Measurements from ENCODE around the gene VPS52.
"Not testable (repeated sequence)": the region's sequence is repeated elsewhere in the genome, so short reads cannot be mapped to it uniquely, and the experiment has no call there.

Gene VPS52

DNA sequence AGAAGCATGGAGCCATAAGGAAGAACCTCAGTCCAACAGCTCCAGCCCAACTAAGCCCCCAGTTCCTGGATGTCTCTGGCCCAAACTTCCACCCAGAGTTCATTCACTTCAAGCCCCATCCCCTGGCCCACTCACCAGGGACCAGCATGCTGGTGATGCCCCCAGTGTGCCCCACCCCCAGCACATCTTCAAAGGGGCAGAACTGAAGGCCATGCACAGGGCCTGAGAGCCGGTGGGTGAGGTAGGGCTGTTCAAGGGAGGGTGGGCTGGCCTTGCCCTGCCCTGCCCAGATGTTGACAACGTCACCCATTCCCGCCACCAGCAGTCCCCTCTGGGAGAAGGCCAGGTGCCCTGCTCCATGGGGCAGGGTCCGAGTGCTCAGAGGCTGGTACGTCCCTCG lies 8.9 kb upstream of the VPS52 start:
- in situ Hi-C loops (cut with MboI; ENCODE audit: low sequenced_read_pairs), result no loop called here

DNA sequence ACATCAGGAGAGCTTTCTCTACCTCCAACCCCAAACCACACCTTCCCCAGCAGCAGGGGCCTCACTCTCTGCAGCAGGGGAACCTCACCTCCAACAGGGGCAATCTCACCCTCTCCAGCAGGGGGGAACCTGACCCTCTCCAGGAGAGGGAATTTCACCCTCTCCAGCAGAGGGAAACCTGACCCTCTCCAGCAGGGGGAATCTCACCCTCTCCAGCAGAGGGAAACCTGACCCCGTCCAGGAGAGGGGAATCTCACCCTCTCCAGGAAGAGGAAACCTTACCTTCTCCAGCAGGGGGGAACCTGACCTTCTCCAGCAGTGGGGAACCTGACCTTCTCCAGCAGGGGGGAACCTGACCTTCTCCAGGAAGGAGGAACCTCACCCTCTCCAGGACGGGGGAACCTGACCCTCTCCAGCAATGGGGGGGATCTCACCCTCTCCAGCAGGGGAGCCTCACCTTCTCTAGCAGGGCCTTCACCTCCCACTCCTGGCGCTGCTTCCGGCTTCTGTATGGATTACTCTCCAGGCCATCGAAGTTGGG lies 8.4 kb upstream of the VPS52 start:
- in situ Hi-C loops (cut with MboI; ENCODE audit: low sequenced_read_pairs), result no loop called here

DNA sequence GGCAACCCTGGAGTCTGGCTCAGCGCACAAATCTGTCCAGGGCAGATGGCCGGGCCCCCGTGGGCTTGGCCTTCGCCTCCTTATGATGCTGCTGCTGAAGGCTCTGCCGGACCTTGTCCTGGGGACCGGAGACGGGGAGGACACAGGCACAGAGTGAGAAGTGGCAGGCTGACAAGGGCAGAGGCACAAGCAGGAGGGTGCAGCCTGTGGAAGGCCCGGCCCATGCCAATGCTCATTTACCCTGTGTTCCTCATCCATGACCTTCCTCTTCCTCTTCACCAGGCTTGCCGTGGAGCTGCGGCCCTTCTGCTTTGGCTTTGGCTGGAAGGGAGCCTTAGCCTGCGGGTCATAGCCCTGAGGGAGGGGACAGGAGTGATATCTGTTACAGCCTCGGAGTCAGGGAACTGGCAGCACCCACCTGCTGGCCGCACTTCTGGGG lies 7.6 kb upstream of the VPS52 start:
- in situ Hi-C loops (cut with MboI; ENCODE audit: low sequenced_read_pairs), result no loop called here

DNA sequence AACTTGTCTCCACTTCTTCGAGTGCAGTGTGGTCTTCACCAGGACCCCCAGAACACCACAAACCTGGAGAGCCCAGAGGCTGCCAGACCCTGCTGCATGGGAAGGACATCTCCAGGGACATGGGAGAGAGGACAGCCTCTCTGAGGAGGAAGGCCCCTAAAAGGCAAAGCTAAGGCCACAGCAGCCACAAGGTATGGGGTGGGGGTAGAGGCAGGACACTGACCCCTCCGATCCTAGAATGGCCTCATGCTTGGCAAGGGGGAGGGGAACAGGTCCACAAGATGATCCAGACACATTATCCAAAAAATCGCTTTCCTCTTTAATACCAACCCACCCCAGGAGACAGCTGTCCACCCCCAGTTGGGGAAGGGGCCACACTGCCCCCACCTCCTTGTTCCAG lies 7.1 kb upstream of the VPS52 start:
- in situ Hi-C loops (cut with MboI; ENCODE audit: low sequenced_read_pairs), result no loop called here

DNA sequence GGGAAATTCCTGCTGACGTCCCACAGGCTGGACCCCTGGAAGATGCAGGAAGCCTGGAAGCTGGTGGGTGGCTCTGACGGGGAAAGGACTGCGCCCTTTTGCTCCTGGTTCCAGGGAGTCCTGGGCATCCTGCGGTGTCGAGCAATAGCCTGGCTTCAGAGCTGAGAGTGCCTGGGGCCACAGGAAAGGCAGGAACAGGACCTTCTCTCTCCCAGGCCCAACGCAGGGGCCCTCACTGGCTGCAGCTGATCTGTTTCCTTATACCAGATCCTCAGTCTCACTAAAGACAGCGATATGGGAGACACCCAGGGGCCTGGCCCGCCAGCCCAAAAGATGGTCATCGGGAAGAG lies 6.7 kb upstream of the VPS52 start:
- in situ Hi-C loops (cut with MboI; ENCODE audit: low sequenced_read_pairs), result no loop called here

DNA sequence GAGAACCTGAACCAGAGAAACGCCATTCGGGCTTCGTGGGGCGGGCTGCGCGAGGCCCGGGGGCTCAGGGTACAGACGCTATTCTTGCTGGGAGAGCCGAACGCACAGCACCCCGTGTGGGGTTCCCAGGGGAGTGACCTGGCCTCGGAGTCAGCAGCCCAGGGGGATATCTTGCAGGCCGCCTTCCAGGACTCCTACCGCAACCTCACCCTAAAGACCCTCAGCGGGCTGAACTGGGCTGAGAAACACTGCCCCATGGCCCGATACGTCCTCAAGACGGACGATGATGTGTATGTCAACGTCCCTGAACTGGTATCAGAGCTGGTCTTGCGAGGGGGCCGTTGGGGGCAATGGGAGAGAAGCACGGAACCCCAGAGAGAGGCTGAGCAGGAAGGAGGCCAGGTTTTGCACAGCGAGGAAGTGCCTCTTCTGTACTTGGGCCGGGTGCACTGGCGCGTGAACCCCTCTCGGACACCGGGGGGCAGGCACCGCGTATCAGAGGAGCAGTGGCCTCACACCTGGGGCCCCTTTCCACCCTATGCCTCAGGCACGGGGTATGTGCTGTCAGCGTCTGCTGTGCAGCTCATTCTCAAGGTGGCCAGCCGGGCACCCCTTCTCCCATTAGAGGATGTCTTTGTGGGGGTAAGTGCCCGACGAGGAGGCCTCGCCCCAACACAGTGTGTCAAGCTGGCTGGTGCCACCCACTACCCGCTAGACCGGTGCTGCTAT lies 6.2 kb upstream of the VPS52 start:
- in situ Hi-C loops (cut with MboI; ENCODE audit: low sequenced_read_pairs), result no loop called here

DNA sequence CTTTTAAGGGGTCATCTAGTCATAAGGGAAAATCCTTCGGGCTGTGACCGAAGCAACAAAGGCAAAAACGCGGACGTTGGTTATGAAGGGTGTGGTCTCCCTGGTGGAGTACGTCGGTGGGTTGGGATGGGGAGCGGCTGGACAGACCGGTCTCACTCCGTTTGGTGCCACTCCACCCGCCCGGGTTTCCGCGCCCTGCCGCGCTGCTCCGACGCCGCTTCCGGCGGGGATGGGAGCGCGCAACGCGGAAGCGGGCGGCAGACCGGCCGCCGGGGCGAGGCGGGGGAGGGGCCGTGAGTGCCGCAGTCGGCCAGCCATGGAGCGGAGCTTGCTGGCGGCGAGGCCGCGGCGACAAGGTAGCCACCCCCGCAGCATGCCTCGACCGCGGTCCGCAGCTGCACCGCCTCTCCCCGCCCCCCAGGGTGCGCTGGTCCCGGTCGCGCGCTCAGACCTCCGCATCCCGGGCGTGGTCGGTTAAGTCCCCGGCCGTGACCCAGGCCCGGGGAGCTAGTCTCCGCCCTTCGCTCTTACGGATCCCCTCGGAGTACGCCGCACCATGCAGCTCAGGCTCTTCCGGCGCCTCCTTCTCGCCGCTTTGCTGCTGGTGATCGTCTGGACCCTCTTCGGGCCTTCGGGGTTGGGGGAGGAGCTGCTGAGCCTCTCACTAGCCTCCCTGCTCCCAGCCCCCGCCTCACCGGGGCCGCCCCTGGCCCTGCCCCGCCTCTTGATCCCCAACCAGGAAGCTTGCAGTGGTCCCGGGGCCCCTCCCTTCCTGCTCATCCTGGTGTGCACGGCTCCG lies 5.4 kb upstream of the VPS52 start, which contains the start of gene B3GALT4:
Gene B3GALT4, plus strand, starts transcription at position 260 of the 799 bp plus-strand sequence. Its CDS starts 297 bp downstream, at position 557.
- in situ Hi-C loops (cut with MboI; ENCODE audit: low sequenced_read_pairs), result no loop called here

DNA sequence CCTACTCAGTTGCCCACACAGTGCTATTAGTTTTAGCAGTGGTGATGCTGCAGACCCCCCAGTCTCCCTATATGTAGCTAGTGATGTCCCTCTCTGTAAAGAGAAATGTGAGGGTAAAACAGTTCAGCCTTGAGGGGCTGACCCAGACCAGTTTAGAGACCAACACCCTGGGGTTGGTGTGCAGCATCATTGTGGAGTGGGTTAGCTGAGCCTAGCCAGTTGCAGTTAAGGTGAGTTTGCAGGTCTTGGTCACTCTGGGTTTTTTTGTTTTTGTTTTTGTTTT lies 4.8 kb upstream of the VPS52 start:
- in situ Hi-C loops (cut with MboI; ENCODE audit: low sequenced_read_pairs), result no loop called here

DNA sequence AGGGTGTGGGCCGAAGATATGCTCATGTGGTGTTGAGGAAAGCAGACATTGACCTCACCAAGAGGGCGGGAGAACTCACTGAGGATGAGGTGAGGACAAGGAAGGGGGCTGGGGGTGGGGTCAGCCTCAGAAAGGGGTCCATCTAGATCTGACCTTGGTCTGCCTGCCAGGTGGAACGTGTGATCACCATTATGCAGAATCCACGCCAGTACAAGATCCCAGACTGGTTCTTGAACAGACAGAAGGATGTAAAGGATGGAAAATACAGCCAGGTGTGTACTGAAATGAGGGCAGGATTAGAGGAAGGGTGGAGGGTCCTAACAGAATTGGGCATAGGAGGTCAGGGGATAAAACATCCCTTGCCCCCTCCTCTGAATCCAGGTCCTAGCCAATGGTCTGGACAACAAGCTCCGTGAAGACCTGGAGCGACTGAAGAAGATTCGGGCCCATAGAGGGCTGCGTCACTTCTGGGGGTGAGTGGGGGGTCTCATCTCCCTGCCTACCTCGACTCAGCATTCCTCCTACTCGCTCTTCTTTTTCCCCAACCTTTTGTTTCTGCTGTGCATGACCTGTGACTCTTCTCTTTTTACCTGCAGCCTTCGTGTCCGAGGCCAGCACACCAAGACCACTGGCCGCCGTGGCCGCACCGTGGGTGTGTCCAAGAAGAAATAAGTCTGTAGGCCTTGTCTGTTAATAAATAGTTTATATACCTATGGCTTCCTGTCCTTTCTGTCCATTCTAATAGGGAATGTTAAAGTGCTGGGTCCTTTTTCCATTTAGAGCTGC lies 4.3 kb upstream of the VPS52 start:
- in situ Hi-C loops (cut with MboI; ENCODE audit: low sequenced_read_pairs), result not testable (repeated sequence)

DNA sequence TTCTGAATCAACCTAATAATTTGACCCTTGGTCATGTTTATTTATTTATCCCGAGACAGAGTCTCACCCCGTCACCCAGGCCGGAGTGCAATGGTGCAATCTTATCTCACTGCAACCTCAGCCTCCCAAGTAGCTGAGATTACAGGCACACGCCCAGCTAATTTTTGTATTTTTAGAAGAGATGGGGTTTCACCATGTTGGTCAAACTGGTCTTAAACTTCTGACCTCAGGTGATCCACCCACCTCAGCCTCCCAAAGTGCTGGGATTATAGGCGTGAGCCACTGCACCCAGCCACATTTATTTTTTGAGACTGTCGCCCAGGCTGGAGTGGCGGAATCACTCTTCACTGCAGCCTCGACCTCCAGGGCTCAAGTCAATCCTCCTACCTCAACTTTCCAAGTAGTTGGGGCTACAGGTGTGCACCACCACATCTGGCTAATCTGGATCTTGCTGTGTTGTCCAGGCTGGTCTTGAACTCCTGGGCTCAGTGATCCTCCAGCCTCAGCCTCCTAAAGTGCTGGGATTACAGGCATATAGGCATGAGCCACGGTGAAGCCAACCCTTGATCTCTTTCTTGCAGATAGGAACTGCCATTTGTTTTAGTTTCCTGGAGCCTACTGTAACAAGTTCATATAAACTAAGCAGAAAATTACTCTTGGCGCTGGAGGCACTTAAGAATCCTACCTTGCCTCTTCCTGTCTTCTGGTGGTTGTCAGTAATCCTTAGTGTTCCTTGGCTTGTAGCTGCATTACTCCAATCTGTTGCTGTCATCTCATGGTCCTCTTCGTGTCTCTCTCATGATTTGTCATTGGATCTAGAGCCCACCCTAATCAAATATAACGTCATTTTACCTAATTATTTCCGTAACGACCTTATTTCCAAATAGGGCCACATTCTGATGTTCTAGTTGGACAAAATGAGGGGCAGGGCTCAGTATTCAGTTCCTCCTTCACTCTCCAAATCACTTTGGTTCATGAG lies 2.5 kb upstream of the VPS52 start:
- in situ Hi-C loops (cut with MboI; ENCODE audit: low sequenced_read_pairs), result no loop called here

DNA sequence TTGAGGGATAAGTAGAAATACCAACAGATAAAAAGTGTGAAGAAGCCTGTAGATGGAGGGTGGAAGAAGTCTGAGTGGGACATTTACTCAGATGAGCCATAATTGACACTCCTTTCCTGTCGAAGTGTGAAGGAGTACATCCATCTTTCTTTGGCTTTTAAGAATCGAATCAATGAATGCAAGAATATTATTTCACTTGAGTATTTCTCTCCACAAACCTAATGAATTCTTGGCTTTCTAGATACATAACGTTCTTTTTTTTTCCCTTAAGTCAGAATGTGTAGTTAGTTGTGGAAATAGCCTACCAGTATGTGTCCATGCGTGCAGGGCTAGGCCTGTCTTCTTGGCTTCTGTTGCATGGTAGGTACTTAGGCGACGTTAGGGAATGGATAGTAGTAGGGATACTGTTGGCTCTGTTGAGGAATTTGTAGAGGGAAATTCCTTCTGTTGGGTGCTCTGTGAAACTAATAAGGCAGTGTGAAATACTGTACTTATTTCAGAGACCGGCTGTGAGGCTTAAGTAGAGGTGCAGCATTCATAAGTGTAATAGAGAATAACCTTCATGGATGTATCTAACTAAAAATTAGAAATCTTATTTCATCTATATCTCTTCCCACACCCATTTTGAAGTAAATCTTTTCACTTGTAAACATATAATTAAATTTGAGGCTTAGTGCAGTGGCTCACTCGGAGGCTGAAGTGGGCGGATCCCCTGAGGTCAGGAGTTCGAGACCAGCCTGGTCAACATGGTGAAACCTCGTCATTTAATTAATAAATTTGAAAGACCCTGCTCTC lies 1.6 kb upstream of the VPS52 start:
- in situ Hi-C loops (cut with MboI; ENCODE audit: low sequenced_read_pairs), result no loop called here

DNA sequence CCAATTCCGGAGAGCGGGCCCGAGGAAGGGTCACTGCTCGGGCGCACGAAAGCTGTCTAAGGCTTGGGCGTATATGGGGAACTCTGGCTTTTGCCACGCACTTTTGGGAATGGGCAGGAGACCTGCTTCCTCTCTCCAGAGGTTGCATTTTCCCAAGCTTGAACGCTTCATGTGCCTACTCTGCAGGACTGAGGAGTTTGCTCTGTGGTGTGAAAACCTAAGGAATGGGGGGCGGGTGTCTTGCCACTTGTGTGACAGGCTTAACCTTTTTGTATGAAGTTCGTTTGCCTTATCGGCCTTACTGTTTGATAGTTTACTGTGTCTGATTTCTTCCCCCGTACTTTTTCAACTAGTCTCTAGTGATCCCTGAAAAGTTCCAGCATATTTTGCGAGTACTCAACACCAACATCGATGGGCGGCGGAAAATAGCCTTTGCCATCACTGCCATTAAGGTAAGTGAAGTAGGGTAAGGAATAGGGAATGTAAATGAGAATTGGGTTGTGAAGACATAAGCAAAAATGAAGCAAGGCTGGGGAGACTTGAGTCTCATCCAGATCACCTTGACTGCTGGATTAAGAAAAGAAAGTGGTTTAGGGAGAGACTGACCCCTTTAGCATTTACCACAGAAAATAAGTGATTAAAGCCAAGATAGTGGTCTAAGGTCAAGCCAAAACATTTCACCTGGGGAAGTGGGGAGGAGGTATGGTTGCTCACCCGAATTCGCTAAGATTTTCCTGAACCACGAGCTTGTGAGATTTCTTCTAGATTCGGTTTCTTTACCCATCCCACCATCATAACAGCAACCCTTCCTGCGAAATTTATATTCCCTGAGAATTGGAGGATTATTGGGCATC lies 826 bp upstream of the VPS52 start:
- in situ Hi-C loops (cut with MboI; ENCODE audit: low sequenced_read_pairs), result no loop called here

DNA sequence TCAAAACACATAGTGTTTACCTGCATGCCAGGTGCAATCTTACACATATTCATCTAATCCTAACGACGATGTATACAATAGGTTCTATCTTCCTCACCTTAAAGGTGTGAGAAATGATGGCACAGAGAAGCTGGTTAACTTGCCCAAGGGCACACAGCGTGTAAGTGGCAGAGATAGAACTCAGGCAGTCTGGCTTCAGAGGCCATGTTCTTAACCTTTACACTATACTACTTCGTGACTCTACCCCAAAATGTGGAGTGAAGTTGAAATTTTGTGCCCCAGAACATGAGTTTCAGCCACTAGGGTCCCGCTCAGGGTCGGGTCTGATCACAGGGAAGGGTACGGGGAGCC lies 584 bp downstream of the VPS52 start:
- in situ Hi-C loops (cut with MboI; ENCODE audit: low sequenced_read_pairs), result no loop called here

DNA sequence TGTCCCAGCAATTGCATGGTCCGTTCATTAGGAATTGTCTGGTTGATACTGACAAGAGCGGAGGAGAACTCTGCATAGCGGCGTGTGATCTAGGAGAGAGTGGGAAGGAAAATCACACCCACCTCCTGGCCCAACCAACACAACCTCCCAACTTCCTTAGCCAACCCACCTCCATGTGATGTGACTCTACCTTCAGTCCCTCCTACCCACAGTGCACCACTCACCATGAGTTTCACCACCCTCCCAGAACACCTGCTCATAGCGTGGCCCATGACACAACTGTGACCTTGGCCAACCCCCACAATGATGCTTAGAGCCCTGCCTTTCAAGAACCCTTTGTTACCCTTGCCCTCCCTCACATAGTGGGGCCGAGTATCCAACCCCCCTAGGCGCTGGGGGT lies 7.7 kb downstream of the VPS52 start:
- in situ Hi-C loops (cut with MboI; ENCODE audit: low sequenced_read_pairs), result no loop called here

DNA sequence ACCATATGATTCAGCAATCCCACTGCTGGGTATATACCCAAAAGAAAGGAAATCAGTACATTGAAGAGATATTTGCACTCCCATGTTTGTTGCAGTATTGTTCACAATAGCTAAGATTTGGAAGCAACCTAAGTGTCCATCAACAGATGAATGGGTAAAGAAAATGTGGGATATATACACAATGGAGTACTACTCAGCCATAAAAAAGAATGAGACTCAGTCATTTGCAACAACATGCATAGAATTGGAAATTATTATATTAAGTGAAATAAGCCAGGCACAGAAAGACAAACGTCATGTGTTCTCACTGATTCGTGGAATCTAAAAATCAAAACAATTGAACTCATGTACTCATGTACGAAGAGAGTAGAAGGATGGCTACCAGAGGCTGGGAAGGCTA lies 9.2 kb downstream of the VPS52 start:
- in situ Hi-C loops (cut with MboI; ENCODE audit: low sequenced_read_pairs), result not testable (repeated sequence)

DNA sequence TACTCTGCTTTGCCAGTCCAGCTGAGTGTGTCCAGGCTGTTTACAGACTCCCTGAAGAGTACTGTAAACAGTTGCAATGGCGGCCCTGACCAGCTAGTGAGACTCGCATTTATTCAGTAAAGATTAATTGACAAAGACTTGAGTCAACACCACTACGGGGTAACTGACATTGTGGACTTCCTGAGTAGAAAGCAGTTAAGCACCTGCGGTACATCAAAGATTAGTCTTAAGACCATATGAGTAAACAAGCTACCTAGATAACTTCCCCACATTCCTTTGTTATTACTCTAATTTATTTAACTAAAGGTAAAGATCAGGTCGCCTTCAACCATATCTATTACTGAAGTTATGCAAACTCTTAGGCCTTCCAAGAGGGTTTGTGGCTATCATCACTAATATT lies 12.6 kb downstream of the VPS52 start:
- in situ Hi-C loops (cut with MboI; ENCODE audit: low sequenced_read_pairs), result no loop called here

DNA sequence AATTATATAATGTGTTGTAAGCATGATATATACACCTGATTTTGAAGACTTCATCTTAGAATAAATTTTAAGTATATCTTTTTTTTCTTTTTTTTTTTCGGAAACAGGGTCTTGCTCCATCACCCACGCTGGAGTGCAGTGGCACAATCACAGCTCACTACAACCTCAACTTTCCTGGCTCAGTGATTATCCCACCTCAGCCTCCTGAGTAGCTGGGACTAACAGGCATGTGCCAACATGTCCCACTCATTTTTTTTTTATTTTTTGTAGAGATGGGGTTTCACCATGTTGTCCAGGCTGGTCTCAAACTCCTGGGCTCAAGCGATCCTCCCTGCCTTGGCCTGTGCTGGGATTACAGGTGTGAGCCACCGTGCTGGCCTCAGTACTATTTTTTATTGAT lies 17.1 kb downstream of the VPS52 start:
- in situ Hi-C loops (cut with MboI; ENCODE audit: low sequenced_read_pairs), result no loop called here

DNA sequence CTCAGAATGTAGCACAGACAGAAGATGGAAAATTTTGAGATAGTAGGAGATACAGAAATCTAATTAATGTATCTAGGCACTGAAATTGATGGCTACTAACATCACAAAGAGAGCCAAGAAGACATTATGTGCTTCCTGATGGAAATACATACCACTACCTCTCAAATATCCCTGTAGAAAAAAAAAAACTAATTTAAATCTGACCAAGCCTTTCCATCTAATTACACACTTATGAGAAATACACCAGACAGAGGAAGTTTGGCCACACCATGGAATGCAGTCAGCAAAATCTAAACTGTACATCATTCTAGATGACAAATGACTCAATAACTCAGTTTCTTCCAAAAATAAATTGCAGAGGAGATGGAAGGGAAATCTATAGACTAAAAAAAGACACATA lies 18.9 kb downstream of the VPS52 start:
- in situ Hi-C loops (cut with MboI; ENCODE audit: low sequenced_read_pairs), result no loop called here
